Heart left ventricle (tissue), 13 donors: ENCODE results near the gene TP53AIP1.

Source experiments
- POLR2A ChIP-seq, 2 donors: fragments of 450-650 bp; IDR thresholded peaks; one replicate each; pipeline ENCODE4 v1.6.1; 2017; ENCODE audit warnings: antibody characterized with exemption in 2 of 2, mild to moderate bottlenecking in 2 of 2, moderate library complexity in 2 of 2
- TF ChIP-seq, protein P1 (sequence below), 12 donors: fragments of 200-600 bp; sonication (generic) in 4 of 12; IDR thresholded peaks; one replicate each; pipeline versions ENCODE4 v1.5.0 to v1.8.0; 2018 to 2022; ENCODE audit warnings: antibody characterized with exemption in 12 of 12, mild to moderate bottlenecking in 5 of 12
- donor health status: ischemic (EF 13 %, LVEDD 7.1; RV severe dilation, severe dysfunction).
- donor health status: DM: no; HTN: yes; CAD: no.
- donor health status: DM: no; HTN: no; CAD: no.
- donor health status: ischemic (EF 25% LVEDD 6.9; RV normal size, moderate dysfunction).
- donor health status: ischemic (EF 25% LVEDD 5.7; RV mildly dilated, moderate dysfunction).
- donor health status: ischemic (EF 35%, LVEDD 5.7; RV mildly dilated, moderate dysfunction).
- donor health status: nonischemic (EF 11% LVEDD 7.7; RV severe dilation, severe dysfunction).
- donor health status: DM: yes; HTN: yes; CAD: no.
- donor health status: PGD.
- donor health status: ischemic (EF 29% LVEDD 5.4; RV normal size, mild dysfunction).
- donor health status: nonischemic (EF 23%, LVEDD 6.1; RV moderate dilation, normal function).

DNA sequence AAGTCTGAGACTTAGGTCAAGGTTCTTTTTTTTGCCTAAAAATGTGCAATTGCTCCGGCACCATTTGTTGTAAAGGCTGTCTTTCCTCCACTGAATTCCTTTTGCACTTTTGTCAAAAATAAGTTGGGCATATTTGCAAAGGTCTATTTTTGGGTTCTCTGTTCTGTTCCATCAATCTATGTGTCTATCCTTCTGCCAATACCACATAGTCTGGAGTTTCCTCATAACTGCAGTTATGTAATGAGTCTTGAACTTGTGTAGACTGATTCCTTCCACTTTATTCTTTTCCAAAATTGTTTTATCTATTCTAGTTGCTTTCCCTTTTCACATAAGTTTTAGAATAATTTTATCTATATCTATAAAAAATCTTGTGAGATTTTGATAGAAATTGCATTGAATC is 44.8 kb downstream of the TP53AIP1 start:
- TF ChIP-seq, protein P1, sequence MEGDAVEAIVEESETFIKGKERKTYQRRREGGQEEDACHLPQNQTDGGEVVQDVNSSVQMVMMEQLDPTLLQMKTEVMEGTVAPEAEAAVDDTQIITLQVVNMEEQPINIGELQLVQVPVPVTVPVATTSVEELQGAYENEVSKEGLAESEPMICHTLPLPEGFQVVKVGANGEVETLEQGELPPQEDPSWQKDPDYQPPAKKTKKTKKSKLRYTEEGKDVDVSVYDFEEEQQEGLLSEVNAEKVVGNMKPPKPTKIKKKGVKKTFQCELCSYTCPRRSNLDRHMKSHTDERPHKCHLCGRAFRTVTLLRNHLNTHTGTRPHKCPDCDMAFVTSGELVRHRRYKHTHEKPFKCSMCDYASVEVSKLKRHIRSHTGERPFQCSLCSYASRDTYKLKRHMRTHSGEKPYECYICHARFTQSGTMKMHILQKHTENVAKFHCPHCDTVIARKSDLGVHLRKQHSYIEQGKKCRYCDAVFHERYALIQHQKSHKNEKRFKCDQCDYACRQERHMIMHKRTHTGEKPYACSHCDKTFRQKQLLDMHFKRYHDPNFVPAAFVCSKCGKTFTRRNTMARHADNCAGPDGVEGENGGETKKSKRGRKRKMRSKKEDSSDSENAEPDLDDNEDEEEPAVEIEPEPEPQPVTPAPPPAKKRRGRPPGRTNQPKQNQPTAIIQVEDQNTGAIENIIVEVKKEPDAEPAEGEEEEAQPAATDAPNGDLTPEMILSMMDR (IDR thresholded peaks at IDR 0.05): no peak
- no peak for TF ChIP-seq POLR2A (IDR thresholded peaks at IDR 0.05)
